Measurements from ENCODE around the gene DDOST. TPM values are rescaled to one million over a fixed set of nuclear protein-coding genes. Genes with fewer than 3 reads are reported as not detected.

Gene DDOST
- polyA plus RNA-seq, 1 of the 3 experiments (the other 2 are of a cell fraction) = 602 TPM

DNA sequence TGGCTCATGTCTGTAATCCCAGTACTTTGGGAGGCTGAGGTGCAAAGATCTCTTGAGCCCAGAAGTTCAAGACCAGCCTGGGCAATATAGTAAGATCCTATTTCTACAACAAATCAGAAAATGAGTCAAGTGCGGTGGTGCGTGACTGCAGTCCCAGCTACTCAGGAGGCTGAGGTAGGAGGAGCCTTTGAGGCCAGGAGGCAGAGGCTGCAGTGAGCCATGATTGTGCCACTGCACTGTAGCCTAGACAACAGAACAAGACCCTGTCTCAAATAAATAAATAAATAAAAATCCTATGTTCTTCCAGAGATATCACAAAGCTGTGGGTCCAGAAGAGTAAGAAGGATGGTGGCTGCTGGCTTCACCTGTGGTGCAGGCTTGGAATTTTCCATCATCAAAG, 50.2 kb downstream of the DDOST start:
- H2AFZ ChIP-seq (ENCODE audit: low read depth) = no peak overlapping the region
- H3K4me3 ChIP-seq (ENCODE audit: low read depth in 2 of 2, low read length in 1 of 2) = no peak overlapping the region
- H4K20me1 ChIP-seq (ENCODE audit: insufficient read depth) = no peaks in the 10 kb centered on the region
- H3K79me2 ChIP-seq (ENCODE audit: insufficient read depth) = no peaks in the 10 kb centered on the region
- POLR2A ChIA-PET = no interaction called here
- H3K27me3 ChIP-seq (ENCODE audit: insufficient read depth) = no peaks in the 10 kb centered on the region
- no peak overlapping the region for H3K9ac ChIP-seq
- no peak overlapping the region for H3K27ac ChIP-seq (ENCODE audit: low read depth in 2 of 2, low read length in 1 of 2)
- WGBS (ENCODE audit: low lambda C conversion rate) = 100% methylated on average over 2 of the region's 2 CpGs
- peaks cover 19% of the 10 kb centered on the region for H3F3A ChIP-seq (replicated peaks; ENCODE audit: insufficient read depth)
- DNase-seq = no peak
- no peak overlapping the region for H3K4me2 ChIP-seq
- H3K36me3 ChIP-seq (replicated peaks in 1 of 2; ENCODE audit: control insufficient read depth in 1 of 2, insufficient read depth in 2 of 2, low read length in 1 of 2) = no peaks in the 10 kb centered on the region
- H3K9me3 ChIP-seq = no peaks in the 10 kb centered on the region
- peaks cover 6 to 10% of the 10 kb centered on the region in 2 experiments; a peak in 1 of 4 replicates for H3K4me1 ChIP-seq (ENCODE audit: control insufficient read depth in 1 of 2, insufficient read depth in 2 of 2, low read depth in 1 of 2, low read length in 1 of 2)
- no peaks in the 10 kb centered on the region for H3K9me2 ChIP-seq
- TF ChIP-seq FOSL2 (IDR thresholded peaks at IDR 0.05; ENCODE audit: borderline replicate concordance, low read depth) (no peak), GATA2 (CRISPR knock-in tag; IDR thresholded peaks at IDR 0.05) (no peak), MXI1 (IDR thresholded peaks at IDR 0.05; ENCODE audit: low read depth, low read length) (no peak), RXRA (IDR thresholded peaks at IDR 0.05; ENCODE audit: borderline replicate concordance, low read depth) (no peak), RAD21 (IDR thresholded peaks at IDR 0.05; ENCODE audit: low read length) (no peak)
- TF ChIP-seq, protein P1, sequence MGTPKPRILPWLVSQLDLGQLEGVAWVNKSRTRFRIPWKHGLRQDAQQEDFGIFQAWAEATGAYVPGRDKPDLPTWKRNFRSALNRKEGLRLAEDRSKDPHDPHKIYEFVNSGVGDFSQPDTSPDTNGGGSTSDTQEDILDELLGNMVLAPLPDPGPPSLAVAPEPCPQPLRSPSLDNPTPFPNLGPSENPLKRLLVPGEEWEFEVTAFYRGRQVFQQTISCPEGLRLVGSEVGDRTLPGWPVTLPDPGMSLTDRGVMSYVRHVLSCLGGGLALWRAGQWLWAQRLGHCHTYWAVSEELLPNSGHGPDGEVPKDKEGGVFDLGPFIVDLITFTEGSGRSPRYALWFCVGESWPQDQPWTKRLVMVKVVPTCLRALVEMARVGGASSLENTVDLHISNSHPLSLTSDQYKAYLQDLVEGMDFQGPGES (IDR thresholded peaks at IDR 0.05; ENCODE audit: low read depth, low read length) = no peak
- TF ChIP-seq, protein P2, sequence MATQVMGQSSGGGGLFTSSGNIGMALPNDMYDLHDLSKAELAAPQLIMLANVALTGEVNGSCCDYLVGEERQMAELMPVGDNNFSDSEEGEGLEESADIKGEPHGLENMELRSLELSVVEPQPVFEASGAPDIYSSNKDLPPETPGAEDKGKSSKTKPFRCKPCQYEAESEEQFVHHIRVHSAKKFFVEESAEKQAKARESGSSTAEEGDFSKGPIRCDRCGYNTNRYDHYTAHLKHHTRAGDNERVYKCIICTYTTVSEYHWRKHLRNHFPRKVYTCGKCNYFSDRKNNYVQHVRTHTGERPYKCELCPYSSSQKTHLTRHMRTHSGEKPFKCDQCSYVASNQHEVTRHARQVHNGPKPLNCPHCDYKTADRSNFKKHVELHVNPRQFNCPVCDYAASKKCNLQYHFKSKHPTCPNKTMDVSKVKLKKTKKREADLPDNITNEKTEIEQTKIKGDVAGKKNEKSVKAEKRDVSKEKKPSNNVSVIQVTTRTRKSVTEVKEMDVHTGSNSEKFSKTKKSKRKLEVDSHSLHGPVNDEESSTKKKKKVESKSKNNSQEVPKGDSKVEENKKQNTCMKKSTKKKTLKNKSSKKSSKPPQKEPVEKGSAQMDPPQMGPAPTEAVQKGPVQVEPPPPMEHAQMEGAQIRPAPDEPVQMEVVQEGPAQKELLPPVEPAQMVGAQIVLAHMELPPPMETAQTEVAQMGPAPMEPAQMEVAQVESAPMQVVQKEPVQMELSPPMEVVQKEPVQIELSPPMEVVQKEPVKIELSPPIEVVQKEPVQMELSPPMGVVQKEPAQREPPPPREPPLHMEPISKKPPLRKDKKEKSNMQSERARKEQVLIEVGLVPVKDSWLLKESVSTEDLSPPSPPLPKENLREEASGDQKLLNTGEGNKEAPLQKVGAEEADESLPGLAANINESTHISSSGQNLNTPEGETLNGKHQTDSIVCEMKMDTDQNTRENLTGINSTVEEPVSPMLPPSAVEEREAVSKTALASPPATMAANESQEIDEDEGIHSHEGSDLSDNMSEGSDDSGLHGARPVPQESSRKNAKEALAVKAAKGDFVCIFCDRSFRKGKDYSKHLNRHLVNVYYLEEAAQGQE (IDR thresholded peaks at IDR 0.05; ENCODE audit: low read depth, low read length) = no peak
- TF ChIP-seq, protein P3, sequence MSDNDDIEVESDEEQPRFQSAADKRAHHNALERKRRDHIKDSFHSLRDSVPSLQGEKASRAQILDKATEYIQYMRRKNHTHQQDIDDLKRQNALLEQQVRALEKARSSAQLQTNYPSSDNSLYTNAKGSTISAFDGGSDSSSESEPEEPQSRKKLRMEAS (IDR thresholded peaks at IDR 0.05; ENCODE audit: low read depth) = no peak
- CTCF ChIA-PET = interaction anchor here (2.7 kb wide), 1 partner anchor 22 kb away, joined by 10 read pairs; the partner anchor contains the start of gene PINK1

DNA sequence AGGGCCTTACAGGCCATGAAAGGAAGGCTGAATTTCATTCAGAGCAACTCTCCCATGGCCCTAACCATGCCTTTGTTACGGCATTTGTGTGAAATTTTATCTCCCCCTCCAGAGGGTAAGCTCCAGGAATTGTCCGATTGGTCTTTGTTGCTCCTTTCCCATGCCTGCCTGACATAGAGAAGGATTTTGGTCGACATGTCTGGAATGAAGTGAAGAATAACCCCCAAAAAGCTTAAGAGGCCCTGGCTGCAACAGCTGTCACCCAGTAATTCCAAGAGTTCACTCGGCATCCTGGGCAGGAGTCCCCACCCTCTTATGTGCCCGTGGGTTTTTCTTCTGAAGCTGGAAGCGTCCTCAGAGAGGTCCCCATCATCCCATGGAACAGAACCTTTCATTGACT, 51.6 kb downstream of the DDOST start:
- H3K27me3 ChIP-seq (ENCODE audit: insufficient read depth) = no peaks in the 10 kb centered on the region
- no peak for DNase-seq
- no peak overlapping the region for H3K9ac ChIP-seq
- no peaks in the 10 kb centered on the region for H3K36me3 ChIP-seq (replicated peaks in 1 of 2; ENCODE audit: control insufficient read depth in 1 of 2, insufficient read depth in 2 of 2, low read length in 1 of 2)
- no peak overlapping the region for H3K27ac ChIP-seq (ENCODE audit: low read depth in 2 of 2, low read length in 1 of 2)
- no peaks in the 10 kb centered on the region for H3K9me2 ChIP-seq
- CTCF ChIA-PET = interaction anchor here (1.0 to 1.3 kb wide), 2 partner anchors 23 to 116 kb away, joined by 3 to 4 read pairs; no protein-coding TSS in a partner anchor
- no peaks in the 10 kb centered on the region for H4K20me1 ChIP-seq (ENCODE audit: insufficient read depth)
- no peak overlapping the region for H2AFZ ChIP-seq (ENCODE audit: low read depth)
- TF ChIP-seq MEF2A (IDR thresholded peaks at IDR 0.05; ENCODE audit: borderline replicate concordance, low read depth) = no peak
- TF ChIP-seq, protein P4, sequence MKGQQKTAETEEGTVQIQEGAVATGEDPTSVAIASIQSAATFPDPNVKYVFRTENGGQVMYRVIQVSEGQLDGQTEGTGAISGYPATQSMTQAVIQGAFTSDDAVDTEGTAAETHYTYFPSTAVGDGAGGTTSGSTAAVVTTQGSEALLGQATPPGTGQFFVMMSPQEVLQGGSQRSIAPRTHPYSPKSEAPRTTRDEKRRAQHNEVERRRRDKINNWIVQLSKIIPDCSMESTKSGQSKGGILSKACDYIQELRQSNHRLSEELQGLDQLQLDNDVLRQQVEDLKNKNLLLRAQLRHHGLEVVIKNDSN (IDR thresholded peaks at IDR 0.05; ENCODE audit: borderline replicate concordance, low read depth) = no peak
- no peak for TF ChIP-seq YY1 (IDR thresholded peaks at IDR 0.05; ENCODE audit: low read depth)
- no peak for TF ChIP-seq RCOR1 (IDR thresholded peaks at IDR 0.05; ENCODE audit: low read length)
- no peak for TF ChIP-seq POLR2AphosphoS5 (IDR thresholded peaks at IDR 0.05; ENCODE audit: low read depth, low read length)
- TF ChIP-seq, protein P5, sequence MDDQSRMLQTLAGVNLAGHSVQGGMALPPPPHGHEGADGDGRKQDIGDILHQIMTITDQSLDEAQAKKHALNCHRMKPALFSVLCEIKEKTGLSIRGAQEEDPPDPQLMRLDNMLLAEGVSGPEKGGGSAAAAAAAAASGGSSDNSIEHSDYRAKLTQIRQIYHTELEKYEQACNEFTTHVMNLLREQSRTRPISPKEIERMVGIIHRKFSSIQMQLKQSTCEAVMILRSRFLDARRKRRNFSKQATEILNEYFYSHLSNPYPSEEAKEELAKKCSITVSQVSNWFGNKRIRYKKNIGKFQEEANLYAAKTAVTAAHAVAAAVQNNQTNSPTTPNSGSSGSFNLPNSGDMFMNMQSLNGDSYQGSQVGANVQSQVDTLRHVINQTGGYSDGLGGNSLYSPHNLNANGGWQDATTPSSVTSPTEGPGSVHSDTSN (IDR thresholded peaks at IDR 0.05) = no peak
- TF ChIP-seq, protein P6, sequence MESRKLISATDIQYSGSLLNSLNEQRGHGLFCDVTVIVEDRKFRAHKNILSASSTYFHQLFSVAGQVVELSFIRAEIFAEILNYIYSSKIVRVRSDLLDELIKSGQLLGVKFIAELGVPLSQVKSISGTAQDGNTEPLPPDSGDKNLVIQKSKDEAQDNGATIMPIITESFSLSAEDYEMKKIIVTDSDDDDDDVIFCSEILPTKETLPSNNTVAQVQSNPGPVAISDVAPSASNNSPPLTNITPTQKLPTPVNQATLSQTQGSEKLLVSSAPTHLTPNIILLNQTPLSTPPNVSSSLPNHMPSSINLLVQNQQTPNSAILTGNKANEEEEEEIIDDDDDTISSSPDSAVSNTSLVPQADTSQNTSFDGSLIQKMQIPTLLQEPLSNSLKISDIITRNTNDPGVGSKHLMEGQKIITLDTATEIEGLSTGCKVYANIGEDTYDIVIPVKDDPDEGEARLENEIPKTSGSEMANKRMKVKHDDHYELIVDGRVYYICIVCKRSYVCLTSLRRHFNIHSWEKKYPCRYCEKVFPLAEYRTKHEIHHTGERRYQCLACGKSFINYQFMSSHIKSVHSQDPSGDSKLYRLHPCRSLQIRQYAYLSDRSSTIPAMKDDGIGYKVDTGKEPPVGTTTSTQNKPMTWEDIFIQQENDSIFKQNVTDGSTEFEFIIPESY (IDR thresholded peaks at IDR 0.05; ENCODE audit: borderline replicate concordance, low read depth) = no peak
- H3K79me2 ChIP-seq (ENCODE audit: insufficient read depth) = no peaks in the 10 kb centered on the region
- peaks cover 16% of the 10 kb centered on the region for H3F3A ChIP-seq (replicated peaks; ENCODE audit: insufficient read depth)
- no peaks in the 10 kb centered on the region for H3K9me3 ChIP-seq
- peaks cover 6 to 10% of the 10 kb centered on the region in 2 experiments; a peak in 2 of 4 replicates for H3K4me1 ChIP-seq (ENCODE audit: control insufficient read depth in 1 of 2, insufficient read depth in 2 of 2, low read depth in 1 of 2, low read length in 1 of 2)
- POLR2A ChIA-PET = no interaction called here
- no peak overlapping the region for H3K4me2 ChIP-seq
- H3K4me3 ChIP-seq (ENCODE audit: low read depth in 2 of 2, low read length in 1 of 2) = no peak overlapping the region
- WGBS (ENCODE audit: low lambda C conversion rate) = 97% methylated on average over 5 of the region's 6 CpGs

Measured in SK-N-SH (cell line).